H1 (cell line): ENCODE results near the gene HS6ST3. TPM values are rescaled to one million over a fixed set of nuclear protein-coding genes. Genes with fewer than 3 reads are reported as not detected.
"Not testable (repeated sequence)": the region's sequence is repeated elsewhere in the genome, so short reads cannot be mapped to it uniquely, and the experiment has no call there.

Source experiments
- CTCF ChIA-PET: fragments of 300-600 bp; sonication (Branson Sonifier 250); formaldehyde crosslinking; loops from one replicate; lab custom pipeline; 2021; ENCODE audit not compliant: partially characterized antibody; lab: Charles Lee
- POLR2A ChIA-PET: fragments of 300-600 bp; sonication (Branson Sonifier 250); formaldehyde crosslinking; loops from one replicate; lab custom pipeline; 2021; ENCODE audit warnings: inconsistent platforms; ENCODE audit not compliant: partially characterized antibody; lab: Charles Lee
- DNase-seq, 2 experiments: peaks; one replicate each; pipeline versions ENCODE4 v3.0.0 to v3.0.0-alpha.2; 2010 to 2022; ENCODE audit warnings: low spot score in 2 of 2, low read depth in 1 of 2, mixed read lengths in 1 of 2
- FAIRE-seq: peaks from 2 replicates; lab custom pipeline; 2011; peaks lifted over from hg19 to GRCh38; lab: Jason Lieb, UNC
- H2AFZ ChIP-seq: 2 replicates; pipeline ENCODE4 v1.8.1; 2012; ENCODE audit warnings: low read length, inconsistent platforms
- H2AK5ac ChIP-seq: 2 replicates; pipeline ENCODE4 v1.6.1; 2013; ENCODE audit warnings: low read depth, low read length
- H2BK120ac ChIP-seq: replicated peaks from 2 replicates; pipeline ENCODE3; 2013; ENCODE audit warnings: low read depth, low read length, inconsistent platforms
- H2BK12ac ChIP-seq: 2 replicates; pipeline ENCODE4 v1.6.1; 2013; ENCODE audit warnings: low read depth, low read length
- H2BK15ac ChIP-seq: 2 replicates; pipeline ENCODE4 v1.6.1; 2013; ENCODE audit warnings: low read length
- H2BK20ac ChIP-seq: 2 replicates; pipeline ENCODE4 v1.6.1; 2013; ENCODE audit warnings: low read length
- H2BK5ac ChIP-seq: 2 replicates; pipeline ENCODE4 v1.6.1; 2013; ENCODE audit warnings: low read depth, low read length
- H3K14ac ChIP-seq: 2 replicates; pipeline ENCODE4 v1.6.1; 2013; ENCODE audit warnings: inconsistent platforms; ENCODE audit not compliant: insufficient read length
- H3K18ac ChIP-seq: 2 replicates; pipeline ENCODE4 v1.6.1; 2013; ENCODE audit warnings: low read length; ENCODE audit errors: extremely low read depth
- H3K23ac ChIP-seq: 2 replicates; pipeline ENCODE4 v1.6.1; 2013; ENCODE audit warnings: inconsistent platforms; ENCODE audit not compliant: insufficient read length
- H3K23me2 ChIP-seq: 2 replicates; pipeline ENCODE4 v1.6.1; 2013; ENCODE audit warnings: low read depth, low read length
- H3K27ac ChIP-seq: 2 replicates; pipeline ENCODE4 v1.6.1; 2011; ENCODE audit warnings: low read depth, low read length, inconsistent platforms
- H3K27me3 ChIP-seq, 4 experiments: replicated peaks in 1 of 4; 1 replicate in 1 of 4; 2 replicates in 3 of 4; pipeline versions ENCODE4 v1.6.1 to v1.8.1; 2011 to 2013; ENCODE audit warnings: low read length in 3 of 4, mild to moderate bottlenecking in 3 of 4, inconsistent platforms in 2 of 4, mixed read lengths in 2 of 4, moderate library complexity in 1 of 4; ENCODE audit not compliant: control insufficient read depth in 3 of 4, insufficient read depth in 3 of 4; ENCODE audit errors: extremely low read depth in 1 of 4
- H3K36me3 ChIP-seq, 4 experiments: 2 replicates each; pipeline versions ENCODE4 v1.6.1 to v1.8.1; 2011 to 2013; ENCODE audit warnings: mild to moderate bottlenecking in 4 of 4, low read length in 3 of 4, moderate library complexity in 2 of 4, control low read depth in 1 of 4, inconsistent platforms in 1 of 4; ENCODE audit not compliant: insufficient read depth in 4 of 4, control insufficient read depth in 2 of 4
- H3K4ac ChIP-seq: replicated peaks from 2 replicates; pipeline ENCODE3; 2013; ENCODE audit warnings: low read length, low read depth, mixed read lengths, inconsistent platforms; ENCODE audit not compliant: insufficient read length
- H3K4me1 ChIP-seq, 4 experiments: replicated peaks in 1 of 4; 1 replicate in 1 of 4; 2 replicates in 3 of 4; pipeline versions ENCODE4 v1.6.1 to v1.8.1; 2011 to 2013; ENCODE audit warnings: low read length in 3 of 4, inconsistent platforms in 2 of 4, mixed read lengths in 1 of 4; ENCODE audit not compliant: insufficient read depth in 4 of 4, control insufficient read depth in 3 of 4
- H3K4me2 ChIP-seq, 2 experiments: 2 replicates each; pipeline versions ENCODE4 v1.6.1 to v1.8.1; 2011 to 2013; ENCODE audit warnings: low read depth in 2 of 2, low read length in 2 of 2, control low read depth in 1 of 2, inconsistent platforms in 1 of 2, mild to moderate bottlenecking in 1 of 2; ENCODE audit not compliant: insufficient read depth in 1 of 2
- H3K4me3 ChIP-seq, 4 experiments: fragments of 200-600, 300-600 bp in 1 of 4; sonication (generic), shearing (Covaris generic), sonication (Bioruptor Twin) in 1 of 4; 2 replicates each; pipeline versions ENCODE4 v1.5.1 to v1.8.1; 2011 to 2016; ENCODE audit warnings: low read length in 4 of 4, low read depth in 3 of 4, control low read depth in 2 of 4, inconsistent platforms in 2 of 4, mild to moderate bottlenecking in 2 of 4, mixed read lengths in 1 of 4, moderate library complexity in 1 of 4; ENCODE audit not compliant: insufficient read depth in 2 of 4; ENCODE audit errors: extremely low read depth in 1 of 4
- H3K56ac ChIP-seq: replicated peaks from 2 replicates; pipeline ENCODE3; 2013; ENCODE audit warnings: low read depth, mild to moderate bottlenecking, mixed read lengths, low read length, inconsistent platforms; ENCODE audit not compliant: insufficient read length
- H3K79me1 ChIP-seq: 2 replicates; pipeline ENCODE4 v1.6.1; 2013; ENCODE audit warnings: low read depth, low read length, control low read depth
- H3K79me2 ChIP-seq, 2 experiments: 2 replicates each; pipeline versions ENCODE4 v1.6.1 to v1.8.1; 2012 to 2013; ENCODE audit warnings: low read length in 2 of 2, mild to moderate bottlenecking in 2 of 2, inconsistent platforms in 1 of 2; ENCODE audit not compliant: insufficient read depth in 2 of 2, control insufficient read depth in 1 of 2
- H3K9ac ChIP-seq, 4 experiments: replicated peaks in 1 of 4; 1 replicate in 1 of 4; 2 replicates in 3 of 4; pipeline versions ENCODE4 v1.6.1 to v1.8.1; 2011 to 2013; ENCODE audit warnings: low read depth in 3 of 4, low read length in 3 of 4, control low read depth in 2 of 4, mild to moderate bottlenecking in 2 of 4, moderate library complexity in 2 of 4, inconsistent platforms in 1 of 4; ENCODE audit errors: extremely low read depth in 1 of 4
- H3K9me3 ChIP-seq, 2 experiments: 2 replicates each; pipeline versions ENCODE4 v1.6.1 to v1.8.1; 2012 to 2013; ENCODE audit warnings: mild to moderate bottlenecking in 2 of 2, moderate library complexity in 2 of 2, control low read depth in 1 of 2, inconsistent platforms in 1 of 2, low read depth in 1 of 2, low read length in 1 of 2, mixed read lengths in 1 of 2; ENCODE audit not compliant: insufficient read depth in 2 of 2
- H4K20me1 ChIP-seq, 2 experiments: replicated peaks in 1 of 2; 2 replicates each; pipeline versions ENCODE3 to v1.8.1; 2011 to 2013; ENCODE audit warnings: inconsistent platforms in 2 of 2, low read length in 2 of 2, mild to moderate bottlenecking in 1 of 2; ENCODE audit not compliant: insufficient read depth in 2 of 2, control insufficient read depth in 1 of 2
- H4K5ac ChIP-seq: 2 replicates; pipeline ENCODE4 v1.6.1; 2013; ENCODE audit warnings: low read length, low read depth, mixed read lengths, inconsistent platforms; ENCODE audit not compliant: insufficient read length
- H4K8ac ChIP-seq: 2 replicates; pipeline ENCODE4 v1.8.0; 2013; ENCODE audit warnings: mild to moderate bottlenecking, moderate library complexity, low read length, inconsistent platforms; ENCODE audit not compliant: insufficient read depth; ENCODE audit errors: extremely low read depth
- H4K91ac ChIP-seq: replicated peaks from 2 replicates; pipeline ENCODE3; 2013; ENCODE audit warnings: low read length, mixed read lengths, inconsistent platforms; ENCODE audit not compliant: insufficient read length
- EP300 ChIP-seq, 2 experiments: IDR thresholded peaks; 1 replicate in 1 of 2; 2 replicates in 1 of 2; pipeline ENCODE4 v1.6.1; 2011 to 2012; ENCODE audit warnings: low read depth in 2 of 2, low read length in 2 of 2, mild to moderate bottlenecking in 2 of 2, borderline replicate concordance in 1 of 2, inconsistent platforms in 1 of 2, moderate library complexity in 1 of 2
- SP1 ChIP-seq: IDR thresholded peaks from 2 replicates; pipeline ENCODE4 v1.6.1; 2011; ENCODE audit warnings: low read depth, low read length
- TEAD4 ChIP-seq: IDR thresholded peaks from 2 replicates; pipeline ENCODE4 v1.6.1; 2012; ENCODE audit warnings: low read depth, low read length, inconsistent platforms, mixed read lengths
- WGBS, 2 experiments: shearing (Covaris generic) in 1 of 2; methylation state at CpG; one replicate each; pipeline versions ENCODE4 v1.1.6 to v1.1.7; 2013 to 2015; ENCODE audit warnings: low lambda C conversion rate in 2 of 2, mixed read lengths in 2 of 2, inconsistent platforms in 1 of 2, low coverage in 1 of 2, missing lambda C conversion rate in 1 of 2; ENCODE audit not compliant: insufficient replicate concordance in 2 of 2, insufficient coverage in 1 of 2, insufficient read length in 1 of 2; ENCODE audit errors: extremely low coverage in 1 of 2, missing lambda C conversion rate in 1 of 2; 5-methylcytosine and 5-hydroxymethylcytosine counted together
- polyA plus RNA-seq, 7 experiments: library from polyadenylated mRNA; depleted of rRNA in 3 of 7; stranded (reverse) in 5 of 7; unstranded in 2 of 7; fragments of >200 nt in 5 of 7; fragments of 200-250 nt in 2 of 7; gene quantifications; 1 replicate in 5 of 7; 2 replicates in 1 of 7; 4 replicates in 1 of 7; pipeline versions ENCODE4 v1.2.1 to v1.2.3, GENCODE V29; 2011 to 2013; ENCODE audit warnings: missing spikeins in 2 of 7, mixed read lengths in 2 of 7
- total RNA-seq: library from RNA; stranded (reverse); fragmentation: NEBNext Ultra II Directional; extraction: Animal tissue kit (Norgen Biotek cat#: 25700); gene quantifications from 2 replicates; pipeline ENCODE4 v1.2.1, GENCODE V29; 2021

HS6ST3 gene
- total and polyA plus RNA-seq, 2 of the 8 experiments (the other 6 are each of a cell fraction or from before 2014, with no cell fraction given) = 0.45 to 1.2 TPM

- H3K56ac ChIP-seq, H3K23me2 ChIP-seq, H2BK20ac ChIP-seq, H2AFZ ChIP-seq, H3K14ac ChIP-seq, H3K4me1 ChIP-seq, H3K4me2 ChIP-seq, H3K4ac ChIP-seq, H2BK12ac ChIP-seq, H4K91ac ChIP-seq, H4K20me1 ChIP-seq, H3K9ac ChIP-seq, H2BK120ac ChIP-seq, H2AK5ac ChIP-seq, FAIRE-seq, H3K36me3 ChIP-seq, H3K23ac ChIP-seq, H3K4me3 ChIP-seq, H4K5ac ChIP-seq, H2BK5ac ChIP-seq, H3K27me3 ChIP-seq, POLR2A ChIA-PET, H3K18ac ChIP-seq, H2BK15ac ChIP-seq, H3K27ac ChIP-seq, DNase-seq, H4K8ac ChIP-seq, H3K79me1 ChIP-seq, H3K79me2 ChIP-seq: not testable (repeated sequence)
- H3K9me3 ChIP-seq = peaks cover 22 to 23% of the 10 kb centered on the region in 2 experiments
- 84% methylated on average over 8 of the region's 8 CpGs; no CpG with 5 or more reads in 1 of the 2 experiments for WGBS, 2 experiments
- TF ChIP-seq TEAD4 (peak; percentile 36; the same call in 1 of the 2 replicates), EP300 (IDR thresholded peaks at IDR 0.05; ENCODE audit: borderline replicate concordance in 1 of 2, low read depth in 2 of 2, low read length in 2 of 2) (peak in 1 of 2 experiments; percentile 91; a peak in 1 of 3 replicates), SP1 (0 out of 2 replicates have a peak, but pooled peaks have one; percentile 22)
- CTCF ChIA-PET = interaction anchor here (0.6 kb wide), 2 partner anchors 20 to 721 kb away, joined by 3 read pairs; no protein-coding TSS in a partner anchor
Observed at GRCh38 chr13:96108072-96108471, 18.2 kb downstream of the HS6ST3 start.
